SU-DHL-6 (cell line): ENCODE measurements around the gene TMEM14B.

ENCODE experiments used
- EZH2phosphoT487 ChIP-seq: fragments of 200-600 bp; sonication (generic), shearing (Covaris generic); conservative IDR thresholded peaks from 2 replicates; pipeline ENCODE4 v1.6.1; 2018; ENCODE audit warnings: mild to moderate bottlenecking, antibody characterized with exemption, low read length, moderate library complexity, mixed read lengths
- TF ChIP-seq, protein P1 (sequence below): fragments of 200-600 bp; sonication (generic); IDR thresholded peaks from one replicate; pipeline ENCODE4 v1.5.1; 2017; ENCODE audit warnings: antibody characterized with exemption, mild to moderate bottlenecking, low read length, moderate library complexity; ENCODE audit not compliant: insufficient read depth, poor library complexity, severe bottlenecking

DNA sequence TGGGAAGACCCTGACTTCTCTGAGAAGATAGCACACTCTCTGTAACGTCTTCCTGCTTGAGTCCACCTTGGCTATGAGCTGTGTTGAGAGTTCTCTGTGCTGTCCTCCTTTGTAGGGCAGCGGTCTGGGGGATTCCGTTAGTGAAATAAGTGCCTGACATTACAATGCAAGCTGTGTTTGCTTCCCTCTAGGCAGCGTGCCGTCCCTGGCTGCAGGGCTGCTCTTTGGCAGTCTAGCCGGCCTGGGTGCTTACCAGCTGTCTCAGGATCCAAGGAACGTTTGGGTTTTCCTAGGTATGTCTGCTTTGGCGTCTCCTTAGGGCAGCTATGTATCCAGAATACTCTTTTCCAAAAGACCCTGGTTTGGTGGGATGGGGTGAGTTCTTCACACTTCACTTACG lies 21.9 kb upstream of the TMEM14B start:
- TF ChIP-seq, protein P1, sequence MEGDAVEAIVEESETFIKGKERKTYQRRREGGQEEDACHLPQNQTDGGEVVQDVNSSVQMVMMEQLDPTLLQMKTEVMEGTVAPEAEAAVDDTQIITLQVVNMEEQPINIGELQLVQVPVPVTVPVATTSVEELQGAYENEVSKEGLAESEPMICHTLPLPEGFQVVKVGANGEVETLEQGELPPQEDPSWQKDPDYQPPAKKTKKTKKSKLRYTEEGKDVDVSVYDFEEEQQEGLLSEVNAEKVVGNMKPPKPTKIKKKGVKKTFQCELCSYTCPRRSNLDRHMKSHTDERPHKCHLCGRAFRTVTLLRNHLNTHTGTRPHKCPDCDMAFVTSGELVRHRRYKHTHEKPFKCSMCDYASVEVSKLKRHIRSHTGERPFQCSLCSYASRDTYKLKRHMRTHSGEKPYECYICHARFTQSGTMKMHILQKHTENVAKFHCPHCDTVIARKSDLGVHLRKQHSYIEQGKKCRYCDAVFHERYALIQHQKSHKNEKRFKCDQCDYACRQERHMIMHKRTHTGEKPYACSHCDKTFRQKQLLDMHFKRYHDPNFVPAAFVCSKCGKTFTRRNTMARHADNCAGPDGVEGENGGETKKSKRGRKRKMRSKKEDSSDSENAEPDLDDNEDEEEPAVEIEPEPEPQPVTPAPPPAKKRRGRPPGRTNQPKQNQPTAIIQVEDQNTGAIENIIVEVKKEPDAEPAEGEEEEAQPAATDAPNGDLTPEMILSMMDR, result no peak
- no peak for TF ChIP-seq EZH2phosphoT487
